Measurements from ENCODE around the gene ATP9B.
A peak's percentile ranks its signal among the peaks of the same experiment; 100 is the strongest.

Gene ATP9B

DNA sequence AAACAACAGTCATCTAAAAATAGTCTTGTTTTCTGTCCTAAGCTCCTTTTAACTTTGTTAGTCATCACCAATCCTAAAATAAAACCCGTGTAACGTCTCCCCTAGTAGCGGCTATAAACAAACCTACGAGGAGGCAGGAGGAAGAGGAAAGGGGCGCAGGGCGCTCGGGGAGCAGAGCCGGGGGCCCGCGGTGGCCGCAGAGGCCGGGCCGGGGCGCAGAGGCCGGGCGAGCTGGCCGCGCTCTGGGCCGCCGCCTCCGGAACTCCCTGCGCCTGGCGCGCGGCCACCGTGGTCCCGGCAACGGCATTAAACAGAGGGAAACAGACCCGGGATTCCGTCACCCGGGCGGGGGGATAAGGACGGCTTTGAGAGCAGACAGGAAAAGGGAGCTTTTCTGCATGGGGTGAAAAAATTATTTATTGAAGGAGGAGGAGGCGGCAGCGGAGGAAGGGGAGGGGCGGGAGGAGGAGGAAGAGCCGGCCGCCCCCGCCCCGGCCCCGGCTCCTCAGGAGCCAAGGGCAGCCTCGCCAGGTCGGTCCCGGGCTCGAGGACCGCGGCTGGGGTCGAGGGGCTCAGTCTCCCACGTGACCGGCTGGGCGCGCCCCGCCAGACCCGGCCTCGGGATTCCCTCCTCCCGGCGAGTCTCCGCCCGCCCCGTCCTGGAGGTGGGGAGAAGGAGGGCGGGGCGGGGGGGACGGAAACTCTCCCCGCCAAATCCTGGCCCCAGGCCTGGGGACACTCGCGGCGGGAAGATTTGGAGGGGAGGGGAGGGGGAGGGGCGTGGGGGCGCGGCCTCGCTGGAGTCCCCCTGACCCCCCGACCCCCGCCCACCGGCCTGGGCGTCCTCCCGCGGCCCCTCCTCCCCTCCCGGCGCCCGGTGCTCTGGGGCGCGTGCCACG is 324.7 kb downstream of the ATP9B start:
- Histone ChIP-seq H3K4me1 (peaks cover 38 to 52% (median 48%) of the 10 kb centered on the region in 10 experiments), H3K9me3 (replicated peaks in 1 of 11) (no peaks in the 10 kb centered on the region), H4K20me1 (peaks cover 0 to 43% (median 15%) of the 10 kb centered on the region in 11 experiments; a peak in 15 of 22 replicates), H3K9ac (peak overlapping the region; percentile 4 to 80 (median 65); a peak in 21 of 22 replicates), H3K27me3 (peaks cover 62 to 90% (median 87%) of the 10 kb centered on the region in 11 experiments), H3K4me2 (peak overlapping the region; percentile 83 to 98 (median 94)), H3K27ac (peak overlapping the region in 6 of 11 experiments; percentile 3 to 79 (median 42); a peak in 8 of 22 replicates), H3K36me3 (no peaks in the 10 kb centered on the region), H3K4me3 (peak overlapping the region; percentile 55 to 72 (median 62))
- no peak for TF ChIP-seq Cebpa-rat (IDR thresholded peaks at IDR 0.05)

DNA sequence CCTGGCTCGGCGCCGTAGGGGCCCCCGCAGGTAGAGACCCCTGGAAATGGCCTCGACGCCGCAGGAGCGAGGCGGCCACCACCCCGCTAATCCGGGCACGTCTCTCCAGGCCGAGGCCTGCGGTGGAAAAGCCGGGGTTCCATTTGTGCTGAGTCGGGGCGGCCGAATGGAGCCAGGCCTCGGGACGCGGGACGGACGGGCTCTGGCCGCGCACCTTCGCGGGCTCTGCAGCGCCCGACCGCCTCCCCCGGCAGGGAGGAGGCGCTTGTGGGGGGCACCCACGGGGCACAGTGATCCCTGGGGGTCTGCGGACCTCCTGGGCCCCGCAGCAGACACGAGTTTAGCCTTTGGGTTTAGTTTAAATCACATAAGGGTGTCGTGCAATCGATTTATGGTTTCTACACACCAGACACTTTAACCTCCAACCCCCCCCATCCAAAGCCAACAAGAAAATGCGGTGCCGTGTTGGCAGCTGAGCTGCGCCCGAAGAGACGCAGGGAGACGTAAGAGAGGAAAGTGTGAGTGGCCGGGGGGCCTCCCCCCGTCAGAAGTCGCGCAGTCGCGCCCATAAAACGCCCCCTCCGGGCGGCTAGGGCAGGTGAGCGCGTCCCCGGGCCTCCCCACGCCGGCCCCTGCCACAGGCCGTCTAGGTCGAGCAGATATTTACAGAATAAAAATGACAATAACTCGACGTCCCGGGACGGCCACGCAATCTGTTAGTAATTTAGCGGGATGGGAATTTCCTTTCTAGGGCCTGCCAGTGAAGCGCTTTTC is 325.5 kb downstream of the ATP9B start:
- Histone ChIP-seq H3K27me3 (peaks cover 69 to 90% (median 86%) of the 10 kb centered on the region in 11 experiments), H3K9ac (peak overlapping the region in 7 of 11 experiments; percentile 29 to 61 (median 49); a peak in 11 of 22 replicates), H3K4me1 (peaks cover 47 to 61% (median 57%) of the 10 kb centered on the region in 10 experiments), H3K27ac (peak overlapping the region in 2 of 11 experiments; percentile 37 to 44; a peak in 2 of 22 replicates), H4K20me1 (peaks cover 0 to 43% (median 15%) of the 10 kb centered on the region in 11 experiments; a peak in 15 of 22 replicates), H3K9me3 (replicated peaks in 1 of 11) (no peaks in the 10 kb centered on the region), H3K4me2 (peak overlapping the region; percentile 83 to 95 (median 88)), H3K4me3 (peak overlapping the region; percentile 41 to 72 (median 54); a peak in 19 of 20 replicates), H3K36me3 (no peaks in the 10 kb centered on the region)
- TF ChIP-seq Cebpa-rat (IDR thresholded peaks at IDR 0.05) = no peak

DNA sequence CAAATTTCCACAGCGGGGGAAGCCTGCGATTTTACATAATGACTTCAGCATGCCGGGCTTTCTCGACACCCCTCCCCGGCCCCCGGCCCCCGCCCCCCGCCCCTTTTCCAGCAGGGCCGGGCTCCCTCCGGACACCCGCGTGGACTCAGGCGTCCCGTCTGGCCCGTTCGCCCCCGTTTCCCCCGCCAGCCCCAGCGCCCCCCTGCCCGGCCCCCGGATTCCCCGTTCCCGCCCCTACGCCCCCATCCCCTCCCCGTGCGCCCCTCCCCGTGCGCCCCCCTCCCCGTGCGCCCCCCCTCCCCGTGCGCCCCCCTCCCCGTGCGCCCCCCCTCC is 326.1 kb downstream of the ATP9B start:
- TF ChIP-seq Cebpa-rat (IDR thresholded peaks at IDR 0.05) = no peak
- Histone ChIP-seq H3K9ac (peak overlapping the region in 1 of 11 experiments; percentile 60; a peak in 1 of 22 replicates), H3K4me2 (peak overlapping the region; percentile 83 to 95 (median 88); a peak in 18 of 22 replicates), H3K27me3 (peaks cover 70 to 90% (median 86%) of the 10 kb centered on the region in 11 experiments), H3K9me3 (replicated peaks in 1 of 11) (no peaks in the 10 kb centered on the region), H3K4me3 (peak overlapping the region in 3 of 10 experiments; percentile 53 to 67 (median 54); a peak in 1 of 20 replicates), H4K20me1 (peaks cover 0 to 43% (median 15%) of the 10 kb centered on the region in 11 experiments; a peak in 15 of 22 replicates), H3K27ac (no peak overlapping the region), H3K36me3 (no peaks in the 10 kb centered on the region), H3K4me1 (peaks cover 47 to 62% (median 58%) of the 10 kb centered on the region in 10 experiments)

DNA sequence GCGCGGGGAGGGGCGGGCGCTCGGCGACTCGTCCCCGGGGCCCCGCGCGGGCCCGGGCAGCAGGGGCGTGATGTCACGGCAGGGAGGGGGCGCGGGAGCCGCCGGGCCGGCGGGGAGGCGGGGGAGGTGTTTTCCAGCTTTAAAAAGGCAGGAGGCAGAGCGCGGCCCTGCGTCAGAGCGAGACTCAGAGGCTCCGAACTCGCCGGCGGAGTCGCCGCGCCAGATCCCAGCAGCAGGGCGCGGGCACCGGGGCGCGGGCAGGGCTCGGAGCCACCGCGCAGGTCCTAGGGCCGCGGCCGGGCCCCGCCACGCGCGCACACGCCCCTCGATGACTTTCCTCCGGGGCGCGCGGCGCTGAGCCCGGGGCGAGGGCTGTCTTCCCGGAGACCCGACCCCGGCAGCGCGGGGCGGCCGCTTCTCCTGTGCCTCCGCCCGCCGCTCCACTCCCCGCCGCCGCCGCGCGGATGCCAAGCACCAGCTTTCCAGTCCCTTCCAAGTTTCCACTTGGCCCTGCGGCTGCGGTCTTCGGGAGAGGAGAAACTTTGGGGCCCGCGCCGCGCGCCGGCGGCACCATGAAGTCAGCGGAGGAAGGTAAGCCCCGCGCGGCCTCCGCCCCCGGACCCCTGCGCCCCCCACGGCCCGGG is 326.7 kb downstream of the ATP9B start, which contains the start of gene NFATC1:
TSS of gene NFATC1 (plus strand) at position 170 of the 644 bp plus-strand sequence. CDS start at position 465, 295 bp downstream.
- Histone ChIP-seq H3K4me1 (peaks cover 47 to 62% (median 59%) of the 10 kb centered on the region in 10 experiments), H3K27me3 (peaks cover 70 to 87% (median 83%) of the 10 kb centered on the region in 11 experiments), H3K4me3 (peak within 1 kb of the TSS; percentile 59 to 74 (median 66))

DNA sequence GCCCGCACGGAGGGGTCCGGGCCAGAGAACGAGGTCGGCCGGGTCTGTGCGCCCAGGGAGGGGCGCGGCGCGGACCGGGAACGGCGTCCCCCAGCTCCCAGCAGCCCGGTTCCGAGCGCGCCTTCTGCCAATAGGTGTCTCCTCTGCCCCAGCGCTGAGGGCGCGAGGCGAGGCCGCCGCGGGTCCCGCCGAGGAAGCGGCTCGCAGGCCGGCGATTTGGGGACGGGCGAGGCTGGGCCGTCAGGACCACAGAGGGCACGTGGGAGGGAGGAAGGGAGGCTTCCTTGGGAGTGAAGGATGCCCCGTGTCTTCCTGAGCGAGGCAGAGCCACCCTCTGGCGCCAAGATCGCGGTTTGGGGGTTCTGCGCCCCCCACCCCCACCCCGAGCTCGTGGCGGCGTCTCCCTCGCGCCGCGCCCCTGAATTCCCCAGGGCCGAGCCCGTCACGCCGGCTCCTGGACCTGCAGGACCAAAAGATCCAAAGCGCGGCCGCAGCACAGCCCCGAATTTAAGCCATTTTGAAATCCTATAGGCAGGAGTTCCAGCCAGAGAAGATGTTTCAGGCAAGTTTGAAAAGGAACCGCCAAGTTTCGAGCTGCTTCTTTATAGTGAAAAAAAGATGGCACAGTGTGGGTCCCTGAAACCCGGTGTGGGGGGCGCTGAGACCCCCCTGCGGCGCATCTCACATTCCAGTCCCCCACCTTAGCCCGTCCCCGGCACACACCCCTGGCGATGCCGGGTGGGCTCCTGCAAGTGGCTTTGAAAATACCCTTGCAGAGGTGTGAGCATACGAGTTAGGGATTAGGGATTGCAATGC is 327.4 kb downstream of the ATP9B start:
- Histone ChIP-seq H3K4me1 (peaks cover 55 to 70% (median 67%) of the 10 kb centered on the region in 10 experiments), H4K20me1 (peaks cover 2 to 50% (median 21%) of the 10 kb centered on the region in 11 experiments; a peak in 17 of 22 replicates), H3K36me3 (no peaks in the 10 kb centered on the region), H3K4me3 (peak overlapping the region; percentile 58 to 74 (median 64)), H3K4me2 (peak overlapping the region; percentile 89 to 99 (median 99)), H3K27ac (peak overlapping the region in 2 of 11 experiments; percentile 16 to 53; a peak in 1 of 22 replicates), H3K9me3 (replicated peaks in 1 of 11) (no peaks in the 10 kb centered on the region), H3K9ac (peak overlapping the region in 9 of 11 experiments; percentile 39 to 91 (median 60); a peak in 15 of 22 replicates), H3K27me3 (peaks cover 65 to 87% (median 77%) of the 10 kb centered on the region in 11 experiments)
- no peak for TF ChIP-seq Cebpa-rat (IDR thresholded peaks at IDR 0.05)

More for the DNA sequence above, 326.7 kb downstream of the ATP9B start, which contains the start of gene NFATC1:
- H3K9me3 ChIP-seq (replicated peaks in 1 of 11) = no peaks in the 10 kb centered on the region
- peak within 1 kb of the TSS; percentile 56 to 91 (median 68); a peak in 20 of 22 replicates for H3K9ac ChIP-seq
- H3K36me3 ChIP-seq = no peaks in the 10 kb centered on the region
- H3K27ac ChIP-seq = peak within 1 kb of the TSS in 7 of 11 experiments; percentile 16 to 65 (median 44); a peak in 9 of 22 replicates
- TF ChIP-seq Cebpa-rat (IDR thresholded peaks at IDR 0.05) = no peak
- H4K20me1 ChIP-seq = peaks cover 0 to 43% (median 15%) of the 10 kb centered on the region in 11 experiments; a peak in 15 of 22 replicates
- peak within 1 kb of the TSS; percentile 89 to 99 (median 99) for H3K4me2 ChIP-seq

DNA sequence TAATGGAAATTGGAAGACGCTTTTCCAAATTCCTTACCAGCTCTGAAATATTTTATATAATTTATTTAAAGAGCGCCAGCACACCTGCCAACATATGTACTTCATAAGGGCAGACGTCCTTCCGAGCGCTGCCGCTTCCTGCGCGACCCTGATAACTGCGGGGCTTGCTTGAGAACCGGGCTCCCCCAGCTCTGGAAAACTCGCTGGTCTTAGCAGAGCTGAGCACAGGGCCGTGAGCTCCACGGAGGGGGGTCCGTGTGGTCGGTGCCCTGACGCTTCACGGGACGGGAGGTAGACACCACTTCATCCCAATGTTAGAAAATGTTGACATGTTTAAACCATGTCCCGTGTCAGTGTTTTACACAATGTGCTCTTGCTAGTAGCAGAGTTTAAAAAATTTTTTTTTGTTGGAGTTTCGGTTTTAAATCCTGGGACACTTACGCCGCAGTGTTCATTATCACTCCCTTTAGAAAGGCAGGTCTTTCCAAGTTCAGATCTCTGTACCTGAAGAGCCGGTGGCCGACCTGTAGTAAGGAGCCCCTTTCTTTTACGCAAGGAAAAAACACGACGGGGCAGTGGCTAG is 328.1 kb downstream of the ATP9B start:
- peak overlapping the region; percentile 89 to 99 (median 99); a peak in 21 of 22 replicates for H3K4me2 ChIP-seq
- H3K9ac ChIP-seq = peak overlapping the region in 5 of 11 experiments; percentile 86 to 93 (median 91); a peak in 7 of 22 replicates

More for the DNA sequence above, 328.1 kb downstream of the ATP9B start:
- peaks cover 62 to 76% (median 73%) of the 10 kb centered on the region in 10 experiments for H3K4me1 ChIP-seq
- no peaks in the 10 kb centered on the region for H3K36me3 ChIP-seq
- peaks cover 6 to 53% (median 23%) of the 10 kb centered on the region in 11 experiments; a peak in 18 of 22 replicates for H4K20me1 ChIP-seq
- H3K4me3 ChIP-seq = peak overlapping the region in 6 of 10 experiments; percentile 60 to 74 (median 66); a peak in 5 of 20 replicates
- no peak for TF ChIP-seq Cebpa-rat (IDR thresholded peaks at IDR 0.05)
- peaks cover 58 to 84% (median 73%) of the 10 kb centered on the region in 11 experiments for H3K27me3 ChIP-seq
- no peaks in the 10 kb centered on the region for H3K9me3 ChIP-seq (replicated peaks in 1 of 11)
- H3K27ac ChIP-seq = peak overlapping the region in 4 of 11 experiments; percentile 93 to 95 (median 94); a peak in 3 of 22 replicates
